HG03139 (cell line): Measurements from ENCODE around the gene SRXN1.

ENCODE experiments used
- ATAC-seq: cut with Tn5 transposase; IDR thresholded peaks from one replicate; pipeline ENCODE4 v1.9.1; 2021; ENCODE audit not compliant: unreplicated experiment

Gene SRXN1

GRCh38 chr20:675453-676314, 22.7 kb upstream of the SRXN1 start, which contains the start of gene SCRT2:
Gene SCRT2, minus strand, starts transcription at chr20:675802. Its CDS starts 201 bp downstream, at chr20:675601.
- no peak for ATAC-seq

DNA sequence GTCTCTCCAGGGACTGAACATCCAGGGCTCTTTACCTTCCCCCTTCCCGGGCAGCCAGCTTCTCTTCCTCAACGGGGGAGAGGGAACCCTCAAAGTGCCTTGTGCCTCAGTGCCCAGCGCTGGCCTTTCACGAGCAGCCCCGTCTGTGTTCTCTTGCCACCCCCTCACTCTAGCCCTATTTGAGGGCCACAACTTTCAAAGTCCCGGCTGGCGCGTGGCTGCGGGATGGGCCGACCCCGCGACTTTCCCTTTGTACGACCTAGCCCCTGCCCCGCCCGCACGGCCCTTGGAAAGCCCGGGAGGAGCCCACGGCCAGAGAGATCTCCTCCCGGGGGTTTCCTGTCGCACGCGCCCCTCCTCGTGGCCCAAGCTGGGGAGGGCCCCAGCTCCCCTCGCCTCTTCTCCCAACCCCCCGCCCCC, 22.0 kb upstream of the SRXN1 start:
- no peak for ATAC-seq

DNA sequence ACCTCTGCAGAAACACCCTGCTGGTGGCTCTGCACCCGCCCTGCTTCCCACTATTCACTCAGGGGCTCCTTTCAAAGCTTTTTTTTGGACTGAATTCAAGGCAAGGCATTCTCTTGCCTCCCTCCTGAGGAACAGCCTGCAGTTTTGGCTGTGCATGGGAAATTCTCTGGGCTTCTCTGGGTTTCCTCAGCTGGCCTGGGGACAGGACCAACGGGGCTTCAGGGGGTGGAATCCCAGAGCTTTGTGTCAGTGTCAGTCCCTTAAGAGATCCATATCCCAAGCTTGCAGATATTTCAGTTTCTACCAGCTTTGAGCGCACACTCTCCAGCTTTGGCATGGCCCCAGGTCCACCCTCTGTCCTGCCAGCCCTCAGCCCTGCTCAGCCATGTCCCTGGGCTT, 20.6 kb upstream of the SRXN1 start:
- no peak for ATAC-seq

GRCh38 chr20:672963-673602, 20.1 kb upstream of the SRXN1 start:
- no peak for ATAC-seq

DNA sequence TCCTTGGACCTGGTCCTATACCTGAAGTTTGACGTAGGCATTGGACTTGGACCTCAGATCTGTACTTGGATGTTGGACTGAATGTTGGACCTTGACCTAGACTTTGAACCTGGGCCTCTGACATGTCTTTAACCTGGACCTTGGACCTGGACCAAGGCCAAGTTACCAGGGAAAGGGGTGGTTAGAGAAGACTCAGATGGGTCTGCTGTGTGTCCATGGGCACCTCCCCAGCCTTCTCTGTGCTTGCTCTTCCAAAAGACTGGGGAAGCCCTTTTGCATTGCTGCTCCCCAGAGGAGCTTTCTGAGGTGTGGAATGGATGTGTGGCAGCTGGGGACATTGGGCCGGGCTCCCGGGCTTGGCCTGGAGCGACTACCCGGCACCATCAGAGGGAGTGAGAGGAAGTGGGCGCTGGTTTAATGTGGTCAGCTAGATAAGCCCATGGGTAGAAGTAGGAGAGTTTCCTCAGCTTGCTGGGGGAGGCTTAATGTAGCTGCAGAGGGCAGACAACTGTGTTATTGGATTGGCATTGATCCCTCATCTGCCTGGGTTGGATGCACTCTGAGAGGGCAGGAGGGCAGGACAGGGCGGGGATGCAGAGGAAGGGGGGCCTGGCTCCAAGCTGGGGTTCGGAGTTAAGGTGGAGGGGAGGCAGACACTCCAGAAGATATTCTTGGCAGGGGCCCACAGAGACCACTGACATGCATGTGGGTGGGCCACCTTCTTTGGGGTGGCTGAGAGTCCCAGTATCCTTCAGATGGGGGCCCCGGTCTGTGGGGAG, 18.4 kb upstream of the SRXN1 start:
- ATAC-seq, result no peak

DNA sequence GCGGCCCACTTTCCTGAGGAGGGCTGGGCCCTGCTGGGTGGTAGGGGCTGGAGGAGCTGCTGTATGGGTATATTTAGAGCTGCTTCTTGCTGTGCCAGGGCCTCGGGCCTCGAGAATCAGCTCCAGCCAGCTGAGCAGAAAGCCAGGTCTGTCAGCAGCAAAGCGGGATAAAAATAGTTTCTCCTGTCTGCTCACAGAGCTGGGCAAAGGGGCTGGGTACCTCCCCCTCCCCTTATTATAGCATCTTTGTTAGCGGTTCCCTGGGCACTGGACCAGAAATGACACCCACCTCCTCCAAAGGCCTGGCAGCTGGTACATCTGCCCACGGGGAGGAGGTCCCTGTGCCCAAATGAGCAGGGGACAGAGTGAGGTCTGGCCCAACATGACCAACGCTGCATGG, 16.6 kb upstream of the SRXN1 start:
- no peak for ATAC-seq

DNA sequence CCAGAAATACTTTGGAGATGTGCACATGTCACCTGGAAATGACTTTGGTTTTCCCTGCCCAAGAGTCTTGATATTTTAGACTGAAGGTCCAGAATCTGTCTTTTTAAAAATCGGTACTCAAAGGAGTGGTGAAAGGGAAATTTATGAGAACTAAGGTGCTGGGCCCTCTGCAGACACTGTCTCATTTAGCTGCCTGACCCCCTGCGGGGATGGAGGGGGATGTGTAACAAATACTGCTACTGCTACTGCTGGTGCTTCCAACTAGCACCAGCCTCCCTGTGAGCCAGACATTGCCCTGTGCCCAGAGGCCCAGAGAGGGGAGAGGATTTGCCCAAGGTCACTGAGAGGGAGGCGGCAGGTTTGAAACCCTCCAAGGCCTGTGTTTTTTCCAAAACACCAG, 15.6 kb upstream of the SRXN1 start:
- ATAC-seq, result no peak

DNA sequence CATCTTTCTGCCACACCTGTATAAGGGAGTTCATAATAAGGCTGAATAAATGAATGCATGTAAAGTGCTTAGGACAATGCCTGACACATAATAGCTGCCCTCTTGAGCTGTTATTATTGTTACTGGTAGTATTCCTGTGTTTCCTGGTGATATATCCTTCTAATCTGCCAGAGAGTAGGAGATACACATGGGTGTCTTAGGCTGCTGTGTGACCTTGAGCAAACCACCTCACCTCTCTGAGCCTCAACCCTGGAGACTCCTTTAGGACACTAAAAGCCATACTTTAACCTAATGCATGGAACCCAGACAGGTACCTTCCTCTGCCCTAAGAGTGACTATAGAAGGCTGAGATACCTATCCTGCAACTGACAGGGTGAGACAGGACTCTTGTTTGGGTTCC, 15.1 kb upstream of the SRXN1 start:
- ATAC-seq, result no peak

DNA sequence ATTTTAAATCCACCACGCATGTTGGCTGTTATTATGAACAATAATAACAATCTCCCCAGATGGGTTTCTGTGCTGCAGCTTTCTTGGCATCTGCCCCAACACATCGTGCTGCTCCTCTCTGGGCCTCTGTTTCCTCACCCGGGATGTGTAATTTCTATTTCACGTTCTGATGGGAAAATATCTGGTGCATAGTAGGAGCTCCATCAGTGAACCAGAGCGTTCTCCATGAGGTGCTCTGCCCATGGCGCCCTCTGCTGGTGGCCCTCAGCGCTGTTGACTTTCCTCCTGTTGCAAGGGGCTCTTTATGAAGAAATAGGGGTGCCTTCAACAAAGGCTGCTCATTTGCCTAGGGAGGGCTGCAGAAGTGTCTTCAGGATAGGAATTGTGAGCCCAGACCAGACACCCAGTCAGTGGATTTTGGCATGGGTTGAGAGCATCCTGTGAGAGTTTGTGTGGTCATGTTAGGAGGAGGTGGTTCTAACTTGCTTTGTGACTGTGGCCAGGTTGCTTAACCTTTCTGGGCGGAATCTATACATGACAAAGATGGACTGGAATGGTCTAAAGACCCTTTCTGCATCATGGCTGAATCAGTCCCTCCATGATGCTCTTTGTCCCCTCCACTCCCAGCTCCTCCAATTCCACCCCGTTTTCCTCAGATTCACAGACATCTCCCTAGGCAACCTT, 14.5 kb upstream of the SRXN1 start:
- no peak for ATAC-seq

DNA sequence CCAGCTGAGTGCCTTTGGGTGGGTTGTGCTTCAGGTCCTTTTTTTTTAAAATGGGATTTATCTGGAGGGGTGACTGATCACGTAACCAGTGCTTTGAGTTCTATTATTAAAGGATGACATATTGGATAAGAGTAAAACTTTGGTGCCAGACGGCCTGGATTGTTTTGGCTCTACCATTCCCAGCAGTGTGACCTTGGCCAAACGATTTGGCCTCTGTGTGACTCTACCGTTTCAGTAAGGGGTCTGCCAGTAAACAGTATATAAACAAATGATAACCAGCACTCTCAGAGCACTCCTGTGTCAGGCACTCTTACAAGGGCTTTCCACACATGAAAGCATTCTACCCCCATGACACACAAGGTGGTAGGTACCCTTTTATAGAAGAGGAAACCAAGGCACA, 13.9 kb upstream of the SRXN1 start:
- ATAC-seq, result no peak

GRCh38 chr20:665276-665675, 12.3 kb upstream of the SRXN1 start:
- no peak for ATAC-seq

GRCh38 chr20:664576-664975, 11.6 kb upstream of the SRXN1 start:
- no peak for ATAC-seq

DNA sequence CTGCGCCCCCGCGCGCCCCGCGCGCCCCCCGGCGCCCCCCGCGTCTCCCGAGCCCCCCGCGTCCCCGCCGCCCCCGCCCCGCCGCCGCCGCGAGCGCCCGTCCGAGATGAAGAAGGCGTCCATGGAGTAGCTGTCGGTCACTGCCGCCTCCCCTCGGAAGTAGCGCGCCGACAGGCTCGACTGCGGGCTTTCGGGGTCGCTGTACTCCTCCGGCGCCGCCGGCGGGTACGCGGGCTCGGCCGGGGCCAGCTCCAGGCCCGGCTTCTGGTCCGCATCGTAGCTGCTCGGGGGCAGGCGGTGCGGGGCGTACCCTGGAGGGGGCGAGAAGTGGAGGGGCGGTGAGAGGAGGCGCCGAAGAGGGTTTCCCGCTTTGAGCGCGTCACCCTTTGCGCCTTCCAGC, 11.2 kb upstream of the SRXN1 start:
- no peak for ATAC-seq

DNA sequence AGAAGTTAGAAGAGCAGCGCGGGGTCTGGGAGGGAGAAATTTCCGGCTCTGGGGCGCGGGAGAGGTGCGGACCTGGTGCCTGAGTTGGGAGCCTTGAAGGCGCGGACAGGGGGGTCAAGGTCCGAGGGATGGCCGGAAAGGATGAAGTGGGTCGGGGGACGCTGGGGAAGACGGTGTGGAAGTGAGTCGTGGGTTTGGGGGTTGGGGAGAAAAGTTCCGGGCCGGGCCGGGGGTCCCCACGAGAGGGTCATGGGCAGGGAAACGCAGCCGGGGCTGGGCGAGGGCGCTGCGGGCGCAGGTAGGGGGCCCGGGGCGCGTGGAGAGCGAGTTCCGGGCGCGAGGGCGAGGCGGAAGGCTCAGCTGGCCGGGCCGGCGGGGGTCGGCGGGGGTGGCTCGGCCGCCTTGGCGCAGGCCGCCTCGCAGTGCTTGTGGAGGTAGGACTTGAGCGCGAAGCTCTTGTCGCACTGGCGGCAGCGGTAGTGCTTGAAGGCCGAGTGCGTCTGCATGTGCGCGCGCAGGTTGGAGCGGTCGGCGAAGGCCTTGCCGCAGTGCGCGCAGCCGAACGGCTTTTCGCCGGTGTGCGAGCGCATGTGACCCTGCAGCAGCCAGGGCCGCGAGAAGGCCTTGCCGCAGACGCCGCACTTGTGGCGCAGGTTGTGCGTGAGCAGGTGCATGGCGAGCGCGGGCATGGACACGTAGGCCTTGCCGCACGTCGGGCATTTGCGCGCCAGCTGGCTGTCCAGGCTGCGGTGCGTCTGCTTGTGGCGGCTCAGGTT, 10.5 kb upstream of the SRXN1 start:
- no peak for ATAC-seq

DNA sequence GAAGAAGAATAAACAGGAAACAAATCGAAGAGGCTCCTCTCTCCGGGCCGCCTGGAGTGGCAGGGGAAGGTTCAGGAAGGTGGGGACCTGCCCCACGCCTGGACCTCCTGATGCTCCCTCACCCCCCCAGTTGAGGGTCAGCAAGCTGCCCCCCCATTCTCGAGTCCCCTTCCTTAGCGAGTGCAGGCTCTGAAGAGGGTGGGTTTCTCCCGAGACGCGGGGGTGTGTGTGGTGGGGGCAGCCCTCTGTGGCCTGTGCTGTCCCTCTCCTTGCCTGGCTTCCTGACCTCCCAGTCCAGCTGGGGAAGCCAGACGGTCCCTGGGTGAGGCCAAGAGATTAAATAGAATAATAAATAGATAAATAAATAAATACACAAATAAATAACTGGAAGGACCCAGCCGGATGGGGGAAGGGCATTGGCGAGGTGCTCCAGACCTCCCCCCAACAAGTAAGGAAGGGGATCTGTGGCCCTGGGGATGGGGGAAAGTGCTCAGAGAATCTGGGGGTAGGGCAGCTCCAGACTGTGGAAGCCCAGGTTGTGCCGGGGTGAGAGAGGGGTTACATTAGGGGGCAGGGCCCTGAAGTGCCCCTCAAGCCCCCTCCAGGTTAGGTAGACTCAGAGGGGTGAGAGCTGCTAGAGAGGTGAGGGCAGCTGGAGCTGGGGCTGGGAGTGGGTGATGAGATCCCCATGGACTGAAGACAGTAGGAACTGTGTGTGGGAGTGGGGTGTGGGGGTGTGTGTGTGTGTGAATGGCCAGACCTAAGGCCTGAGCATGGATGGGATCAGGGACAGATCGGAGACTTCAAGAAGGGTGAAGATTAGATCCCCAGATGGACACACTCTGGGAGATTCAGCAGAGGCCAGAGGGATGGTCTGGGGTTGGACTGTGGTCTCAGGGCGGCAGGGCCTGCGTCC, 9.5 kb upstream of the SRXN1 start:
- ATAC-seq, result no peak

DNA sequence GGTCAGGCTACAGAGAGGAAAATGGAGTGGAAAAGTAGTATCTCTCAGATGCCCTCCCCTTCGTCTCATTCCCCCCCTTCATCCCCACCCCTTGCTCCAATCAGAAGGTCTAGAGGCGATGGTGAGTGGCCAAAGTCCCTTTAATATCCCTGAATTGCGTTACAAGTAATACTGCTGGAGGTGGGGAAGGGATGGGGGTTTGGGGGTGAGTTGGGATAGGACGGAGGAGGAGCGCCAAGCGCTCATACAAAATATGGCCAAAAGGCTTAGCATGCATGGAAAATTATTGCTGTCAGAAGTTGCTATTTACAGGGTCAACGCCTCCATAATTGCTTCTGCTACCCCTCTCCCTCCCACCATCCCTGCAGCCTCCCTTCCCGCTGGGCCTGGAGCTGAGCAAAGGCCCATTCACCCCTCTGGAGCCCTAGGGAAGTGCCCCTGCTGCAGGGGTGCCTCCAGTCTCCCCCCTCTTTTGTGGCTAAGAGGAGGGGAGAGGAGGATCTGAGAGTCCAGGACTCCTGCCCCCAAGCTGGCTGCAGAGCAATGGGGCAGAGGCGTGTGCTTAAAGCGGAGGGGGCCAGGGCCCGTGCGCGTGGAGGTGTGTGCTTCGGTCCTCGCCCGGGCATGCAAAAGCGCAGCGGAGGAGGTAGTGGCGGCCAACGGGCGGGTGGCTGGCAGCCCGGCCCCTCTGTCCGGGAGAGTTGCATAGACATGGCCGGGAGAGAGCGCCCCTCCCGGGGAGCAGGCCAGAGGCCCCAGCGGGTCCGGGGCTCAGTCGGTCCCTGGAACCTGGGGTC, 8.7 kb upstream of the SRXN1 start:
- no peak for ATAC-seq

- ATAC-seq, result no peak
These were observed 5.8 kb upstream of the SRXN1 start for GRCh38 chr20:658731-659291.

- no peak for ATAC-seq
These were observed 5.2 kb upstream of the SRXN1 start for GRCh38 chr20:658202-658601.
